Activated CD8-positive, alpha-beta T cell treated with anti-CD3 and anti-CD28 coated beads for 36 hours (primary cell): ENCODE results near the gene SUPT4H1. TPM values are rescaled to one million over a fixed set of nuclear protein-coding genes. Genes with fewer than 3 reads are reported as not detected.

Source experiments
- ATAC-seq: fragments of 200-7000 bp; cut with Tn5 transposase; one replicate; pipeline ENCODE4 v1.10.0; 2021; ENCODE audit warnings: mild to moderate bottlenecking, moderate library complexity
- CTCF ChIA-PET: fragments of 350-600 bp; sonication (Branson Sonifier 250); formaldehyde crosslinking; loops from one replicate; lab custom pipeline; 2021; ENCODE audit warnings: antibody characterized with exemption; lab: Charles Lee
- POLR2A ChIA-PET: fragments of 350-600 bp; sonication (Branson Sonifier 250); formaldehyde crosslinking; loops from one replicate; lab custom pipeline; 2021; ENCODE audit warnings: antibody characterized with exemption; lab: Charles Lee
- DNase-seq: peaks from one replicate; pipeline ENCODE4 v3.0.0-alpha.2; 2020
- H3K27ac Mint-ChIP-seq: one replicate; pipeline ENCODE4 v1.8.0; 2021; ENCODE audit warnings: mild to moderate bottlenecking, mixed read lengths
- H3K27me3 Mint-ChIP-seq: one replicate; pipeline ENCODE4 v1.8.0; 2021; ENCODE audit warnings: mixed read lengths
- H3K36me3 Mint-ChIP-seq: one replicate; pipeline ENCODE4 v1.8.0; 2021; ENCODE audit warnings: low read depth, mixed read lengths
- H3K4me1 Mint-ChIP-seq: one replicate; pipeline ENCODE4 v1.8.0; 2021; ENCODE audit warnings: low read depth, mixed read lengths
- H3K4me3 Mint-ChIP-seq: one replicate; pipeline ENCODE4 v1.8.0; 2021; ENCODE audit warnings: mild to moderate bottlenecking, moderate library complexity, mixed read lengths
- H3K9me3 Mint-ChIP-seq: one replicate; pipeline ENCODE4 v1.8.0; 2021; ENCODE audit warnings: mixed read lengths
- intact Hi-C: fragments of 100-400 bp; cut with micrococcal nuclease; formaldehyde crosslinking; loops from one replicate; pipeline ENCODE4 v1.10.0; 2022
- total RNA-seq, 2 experiments: library from RNA; stranded (reverse); gene quantifications; one replicate each; pipeline ENCODE4 v1.2.3, GENCODE V29; 2021
- TF ChIP-seq, protein P1 (sequence below): fragments of 200-600 bp; IDR thresholded peaks from one replicate; pipeline ENCODE4 v1.8.0; 2022; ENCODE audit warnings: antibody characterized with exemption, mild to moderate bottlenecking

SUPT4H1 gene
- total RNA-seq, 2 experiments from 2014 or later = 104 to 110 TPM

DNA sequence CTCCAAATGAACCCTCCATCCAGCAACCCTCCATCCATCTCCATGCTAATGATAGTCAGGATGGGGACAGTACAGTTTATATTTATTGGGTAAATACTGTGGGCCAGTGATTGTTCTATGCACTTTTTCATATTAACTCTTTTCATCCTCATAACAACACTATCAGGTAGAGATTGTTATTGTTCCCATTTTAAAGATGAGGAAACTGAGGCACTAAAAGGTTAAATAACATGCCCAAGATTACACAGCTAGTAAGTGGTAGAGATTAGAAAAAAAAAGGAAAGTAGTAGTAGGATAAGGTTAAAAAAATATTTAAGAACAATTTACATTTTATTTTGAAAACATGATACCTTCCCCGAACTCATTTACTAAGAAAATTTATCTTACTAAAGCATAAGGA, 21.9 kb upstream of the SUPT4H1 start:
- intact Hi-C loops = no loop called here
- Mint-ChIP-seq H3K27ac (no peak overlapping the region), H3K4me1 (peaks cover 15% of the 10 kb centered on the region), H3K9me3 (no peaks in the 10 kb centered on the region), H3K27me3 (no peaks in the 10 kb centered on the region), H3K36me3 (no peaks in the 10 kb centered on the region), H3K4me3 (no peak overlapping the region)
- DNase-seq (no peak), ATAC-seq (no peak)
- TF ChIP-seq, protein P1, sequence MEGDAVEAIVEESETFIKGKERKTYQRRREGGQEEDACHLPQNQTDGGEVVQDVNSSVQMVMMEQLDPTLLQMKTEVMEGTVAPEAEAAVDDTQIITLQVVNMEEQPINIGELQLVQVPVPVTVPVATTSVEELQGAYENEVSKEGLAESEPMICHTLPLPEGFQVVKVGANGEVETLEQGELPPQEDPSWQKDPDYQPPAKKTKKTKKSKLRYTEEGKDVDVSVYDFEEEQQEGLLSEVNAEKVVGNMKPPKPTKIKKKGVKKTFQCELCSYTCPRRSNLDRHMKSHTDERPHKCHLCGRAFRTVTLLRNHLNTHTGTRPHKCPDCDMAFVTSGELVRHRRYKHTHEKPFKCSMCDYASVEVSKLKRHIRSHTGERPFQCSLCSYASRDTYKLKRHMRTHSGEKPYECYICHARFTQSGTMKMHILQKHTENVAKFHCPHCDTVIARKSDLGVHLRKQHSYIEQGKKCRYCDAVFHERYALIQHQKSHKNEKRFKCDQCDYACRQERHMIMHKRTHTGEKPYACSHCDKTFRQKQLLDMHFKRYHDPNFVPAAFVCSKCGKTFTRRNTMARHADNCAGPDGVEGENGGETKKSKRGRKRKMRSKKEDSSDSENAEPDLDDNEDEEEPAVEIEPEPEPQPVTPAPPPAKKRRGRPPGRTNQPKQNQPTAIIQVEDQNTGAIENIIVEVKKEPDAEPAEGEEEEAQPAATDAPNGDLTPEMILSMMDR = no peak
- ChIA-PET CTCF (interaction anchor here (0.8 to 1.0 kb wide), 4 partner anchors 10 to 69 kb away, joined by 3 read pairs; no protein-coding TSS in a partner anchor), POLR2A (interaction anchor here (1.2 to 1.6 kb wide), 2 partner anchors 12 to 42 kb away, joined by 3 read pairs; no protein-coding TSS in a partner anchor)

DNA sequence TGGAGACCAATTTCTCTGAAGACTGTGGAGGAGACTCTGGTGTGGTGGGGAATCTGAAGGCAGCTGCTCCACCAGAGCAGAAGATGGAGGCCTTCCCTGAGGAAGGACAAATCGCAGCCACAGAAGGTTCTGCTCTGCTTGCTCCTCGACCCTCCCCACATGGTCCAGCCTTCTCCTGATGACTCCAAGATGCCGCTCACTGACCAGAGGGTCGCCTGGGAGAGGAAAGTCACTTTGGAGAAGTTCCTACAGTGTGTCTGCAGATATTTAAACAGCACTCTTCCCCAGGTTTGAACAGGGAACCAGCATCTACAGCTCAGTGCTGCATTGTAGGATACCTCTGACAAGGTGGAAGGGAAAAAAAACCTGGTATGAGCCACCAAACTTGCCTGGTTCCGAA, 21.0 kb upstream of the SUPT4H1 start:
- no peaks in the 10 kb centered on the region for H3K27me3 Mint-ChIP-seq
- peaks cover 10% of the 10 kb centered on the region for H3K4me1 Mint-ChIP-seq
- intact Hi-C loops = no loop called here
- CTCF ChIA-PET = interaction anchor here (0.9 to 2.2 kb wide), 5 partner anchors 9 to 56 kb away, joined by 3 to 7 read pairs (median 3); no protein-coding TSS in a partner anchor
- POLR2A ChIA-PET = interaction anchor here (1.0 to 1.6 kb wide), 3 partner anchors 11 to 41 kb away, joined by 3 read pairs; no protein-coding TSS in a partner anchor
- H3K27ac Mint-ChIP-seq = no peak overlapping the region
- TF ChIP-seq, protein P1 = no peak
- no peak overlapping the region for H3K4me3 Mint-ChIP-seq
- DNase-seq (no peak), ATAC-seq (no peak)
- H3K9me3 Mint-ChIP-seq = no peaks in the 10 kb centered on the region
- H3K36me3 Mint-ChIP-seq = no peaks in the 10 kb centered on the region

DNA sequence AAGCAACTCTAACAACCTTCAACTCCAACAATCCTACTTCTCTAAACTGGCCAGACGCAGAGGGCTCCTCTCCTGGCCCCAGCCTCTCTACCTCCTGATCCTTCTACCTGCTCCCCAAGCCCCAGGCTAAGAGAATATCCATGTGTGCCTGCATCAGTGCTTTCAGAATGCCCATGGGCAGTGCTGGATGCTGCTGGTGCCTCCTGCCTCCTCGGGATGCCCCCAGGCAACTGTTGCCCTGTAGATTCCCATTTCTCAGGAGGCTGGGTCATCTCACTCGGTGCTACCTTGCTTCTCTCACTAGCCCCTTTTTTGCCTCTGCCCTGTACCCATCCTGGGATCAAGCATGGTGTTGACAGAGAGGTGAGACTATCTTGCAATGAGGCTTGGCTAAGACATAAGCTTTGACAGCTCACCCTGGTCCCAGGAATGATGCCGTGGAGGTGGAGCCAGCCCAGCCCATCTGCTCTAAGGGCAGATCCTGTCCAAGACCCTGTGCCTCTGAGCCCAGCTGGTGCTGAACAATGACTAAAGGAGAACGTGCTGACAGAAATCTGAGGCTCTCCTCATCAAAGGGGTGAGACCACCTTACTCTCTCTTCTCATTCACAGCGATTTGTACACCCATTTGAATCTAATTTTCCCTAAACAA, 19.4 kb upstream of the SUPT4H1 start:
- intact Hi-C loops = no loop called here
- no peaks in the 10 kb centered on the region for H3K36me3 Mint-ChIP-seq
- ATAC-seq (no peak), DNase-seq (no peak)
- CTCF ChIA-PET = interaction anchor here (1.0 to 2.2 kb wide), 4 partner anchors 13 to 54 kb away, joined by 3 to 7 read pairs (median 3); no protein-coding TSS in a partner anchor
- H3K27me3 Mint-ChIP-seq = no peaks in the 10 kb centered on the region
- no peaks in the 10 kb centered on the region for H3K9me3 Mint-ChIP-seq
- H3K4me3 Mint-ChIP-seq = no peak overlapping the region
- POLR2A ChIA-PET = interaction anchor here (1.4 to 2.2 kb wide), 3 partner anchors 17 to 34 kb away, joined by 3 to 6 read pairs (median 6); no protein-coding TSS in a partner anchor
- TF ChIP-seq, protein P1 = no peak
- H3K27ac Mint-ChIP-seq = no peak overlapping the region
- peaks cover 7% of the 10 kb centered on the region for H3K4me1 Mint-ChIP-seq

DNA sequence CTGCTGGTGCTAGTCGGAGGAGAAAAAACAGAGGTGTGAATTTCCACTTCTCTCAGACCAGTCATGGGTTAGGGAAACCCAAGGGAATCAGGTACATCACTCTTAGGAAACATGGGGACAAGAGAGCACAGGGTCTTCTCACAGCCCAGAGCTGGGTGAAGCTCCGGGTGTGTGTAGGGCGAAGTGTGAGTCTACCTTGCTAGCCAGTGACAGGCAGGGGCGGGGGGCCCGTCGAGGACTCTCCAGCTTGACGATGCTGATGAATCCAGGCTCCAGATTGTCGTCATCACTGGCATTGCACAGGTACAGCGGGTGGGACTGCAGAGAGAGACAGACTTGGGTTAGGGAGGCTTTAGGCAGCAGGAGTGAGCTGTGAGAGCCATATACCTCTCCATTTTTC, 18.7 kb upstream of the SUPT4H1 start:
- CTCF ChIA-PET = interaction anchor here (1.0 to 1.4 kb wide), 4 partner anchors 8 to 65 kb away, joined by 3 to 5 read pairs (median 4); no protein-coding TSS in a partner anchor
- H3K27me3 Mint-ChIP-seq = no peaks in the 10 kb centered on the region

More for the DNA sequence above, 18.7 kb upstream of the SUPT4H1 start:
- Mint-ChIP-seq H3K36me3 (no peaks in the 10 kb centered on the region), H3K4me3 (no peak overlapping the region), H3K9me3 (no peaks in the 10 kb centered on the region), H3K4me1 (peaks cover 11% of the 10 kb centered on the region), H3K27ac (no peak overlapping the region)
- intact Hi-C loops = no loop called here
- POLR2A ChIA-PET = interaction anchor here (1.4 to 2.2 kb wide), 3 partner anchors 17 to 34 kb away, joined by 3 to 6 read pairs (median 6); no protein-coding TSS in a partner anchor
- DNase-seq = no peak
- TF ChIP-seq, protein P1 = no peak
- no peak for ATAC-seq
